HG02943 (cell line): ENCODE results near the gene CRIP1.

Experiments used
- ATAC-seq: cut with Tn5 transposase; IDR thresholded peaks from one replicate; pipeline ENCODE4 v1.9.1; 2021; ENCODE audit warnings: mild to moderate bottlenecking, low read depth, moderate library complexity; ENCODE audit not compliant: unreplicated experiment

CRIP1 gene

DNA sequence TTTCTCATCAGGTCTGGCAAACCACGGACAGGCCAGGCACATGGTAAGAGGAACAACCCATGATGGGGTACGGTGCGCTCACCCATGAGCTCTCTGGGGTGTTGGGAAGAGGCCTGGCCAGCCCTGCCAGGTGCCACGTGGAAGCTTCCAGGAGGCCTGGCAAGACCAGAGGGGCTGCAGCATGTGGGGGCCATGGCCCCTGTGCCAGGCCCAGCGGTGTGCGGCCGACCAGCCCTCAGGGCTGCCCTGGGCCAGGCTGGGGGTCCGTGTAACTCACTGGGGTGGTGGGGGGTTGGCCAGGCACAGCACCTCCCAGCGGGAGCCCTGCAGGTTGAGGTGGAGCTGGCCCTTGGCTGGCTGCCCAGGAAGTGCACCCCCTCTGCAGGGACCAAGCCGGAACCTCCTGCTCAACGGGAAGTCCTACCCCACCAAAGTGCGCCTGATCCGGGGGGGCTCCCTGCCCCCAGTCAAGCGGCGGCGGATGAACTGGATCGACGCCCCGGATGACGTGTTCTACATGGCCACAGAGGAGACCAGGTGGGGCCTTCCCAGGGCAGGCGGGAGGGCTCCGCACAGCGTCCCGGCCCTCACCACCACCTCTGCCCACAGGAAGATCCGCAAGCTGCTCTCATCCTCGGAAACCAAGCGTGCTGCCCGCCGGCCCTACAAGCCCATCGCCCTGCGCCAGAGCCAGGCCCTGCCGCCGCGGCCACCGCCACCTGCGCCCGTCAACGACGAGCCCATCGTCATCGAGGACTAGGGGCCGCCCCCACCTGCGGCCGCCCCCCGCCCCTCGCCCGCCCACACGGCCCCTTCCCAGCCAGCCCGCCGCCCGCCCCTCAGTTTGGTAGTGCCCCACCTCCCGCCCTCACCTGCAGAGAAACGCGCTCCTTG, 17.0 kb upstream of the CRIP1 start:
- ATAC-seq, result no peak

DNA sequence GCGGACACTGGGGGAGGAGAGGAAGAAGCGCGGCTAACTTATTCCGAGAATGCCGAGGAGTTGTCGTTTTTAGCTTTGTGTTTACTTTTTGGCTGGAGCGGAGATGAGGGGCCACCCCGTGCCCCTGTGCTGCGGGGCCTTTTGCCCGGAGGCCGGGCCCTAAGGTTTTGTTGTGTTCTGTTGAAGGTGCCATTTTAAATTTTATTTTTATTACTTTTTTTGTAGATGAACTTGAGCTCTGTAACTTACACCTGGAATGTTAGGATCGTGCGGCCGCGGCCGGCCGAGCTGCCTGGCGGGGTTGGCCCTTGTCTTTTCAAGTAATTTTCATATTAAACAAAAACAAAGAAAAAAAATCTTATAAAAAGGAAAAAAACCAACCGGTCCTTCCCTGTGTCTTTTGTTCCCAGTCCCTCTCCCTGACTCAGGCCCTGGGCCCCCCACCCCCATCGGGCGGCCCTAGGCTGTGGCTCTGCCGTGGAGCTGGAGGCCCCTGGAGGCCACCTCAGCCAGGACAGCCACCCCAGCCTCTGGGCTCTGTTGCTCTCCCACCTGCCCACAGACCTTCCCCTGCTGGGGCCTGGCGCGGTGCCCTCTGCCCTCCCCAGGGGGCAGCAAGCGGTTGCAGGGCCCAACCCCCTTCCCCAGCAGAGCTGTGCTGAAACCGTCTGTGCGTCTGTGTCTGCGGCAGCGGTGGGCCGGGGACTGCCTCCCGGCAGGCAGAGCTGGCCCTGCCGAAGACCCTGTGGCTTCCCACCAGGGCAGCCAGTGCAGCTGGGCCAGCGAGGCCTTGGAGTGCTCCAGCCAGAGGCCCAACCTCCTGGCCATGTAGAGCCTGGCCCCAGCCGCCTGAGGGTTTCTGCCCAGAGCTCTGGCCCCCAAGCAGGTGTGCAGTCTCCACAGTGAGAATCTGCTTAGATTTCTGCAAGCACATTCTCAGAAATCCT, 16.1 kb upstream of the CRIP1 start:
- no peak for ATAC-seq

DNA sequence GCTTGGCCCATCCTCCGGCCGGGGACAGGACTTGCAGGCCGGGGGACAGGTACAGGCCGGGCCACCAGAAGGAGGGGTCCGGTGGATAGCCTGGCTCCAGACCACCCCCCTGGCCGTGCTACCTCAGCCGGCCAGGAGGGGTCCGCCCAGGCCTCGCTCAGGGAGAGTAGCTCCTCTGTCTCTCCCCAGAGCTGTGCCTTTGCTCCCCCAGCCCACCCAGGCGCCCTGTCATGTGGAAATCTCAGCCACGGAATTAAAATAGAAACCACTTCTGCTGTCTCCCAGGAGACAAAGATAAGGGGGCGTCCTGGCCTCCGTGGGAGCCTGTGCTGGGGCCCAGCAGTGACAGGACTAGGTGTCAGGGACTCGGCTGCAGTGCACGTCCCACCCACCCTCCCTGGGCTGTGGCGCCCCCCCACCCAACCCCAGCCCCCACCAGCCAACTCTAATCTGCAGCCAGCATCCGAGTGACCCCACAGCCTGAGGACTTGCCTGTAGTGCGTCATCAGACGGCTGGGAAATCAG, 15.3 kb upstream of the CRIP1 start:
- ATAC-seq, result no peak

DNA sequence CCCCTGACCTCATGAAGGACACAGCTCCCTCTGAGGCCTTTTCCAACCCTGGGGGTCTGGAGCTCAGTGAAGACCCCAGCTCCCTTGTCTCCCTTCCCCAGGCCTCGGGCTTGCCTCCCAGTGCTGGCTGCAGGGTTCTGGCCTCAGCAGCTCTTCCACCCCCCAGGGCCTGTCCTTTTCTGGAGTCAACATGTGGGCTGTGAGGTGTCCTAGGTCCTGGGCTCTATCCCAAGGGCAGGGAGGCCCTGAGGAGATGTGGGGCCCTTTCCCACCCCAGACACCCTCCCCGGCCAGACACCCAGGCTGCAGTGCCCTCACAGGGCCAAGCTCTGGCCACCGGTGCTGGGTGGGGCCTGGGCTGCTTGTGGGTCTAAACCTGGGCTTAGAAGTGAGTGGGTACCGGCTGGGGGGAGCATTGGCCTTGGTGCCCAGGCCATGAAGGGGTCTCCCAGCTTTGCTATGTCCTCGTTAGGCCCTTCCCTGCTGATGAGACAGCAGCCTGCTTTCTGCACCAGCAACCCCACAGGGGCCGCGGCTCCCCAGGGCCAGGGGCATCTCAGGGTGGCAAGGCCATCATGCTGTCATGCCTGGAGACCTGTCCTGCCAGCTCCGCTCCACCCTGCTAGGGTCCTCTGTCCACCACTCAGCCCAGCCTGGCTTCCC, 14.7 kb upstream of the CRIP1 start:
- no peak for ATAC-seq

DNA sequence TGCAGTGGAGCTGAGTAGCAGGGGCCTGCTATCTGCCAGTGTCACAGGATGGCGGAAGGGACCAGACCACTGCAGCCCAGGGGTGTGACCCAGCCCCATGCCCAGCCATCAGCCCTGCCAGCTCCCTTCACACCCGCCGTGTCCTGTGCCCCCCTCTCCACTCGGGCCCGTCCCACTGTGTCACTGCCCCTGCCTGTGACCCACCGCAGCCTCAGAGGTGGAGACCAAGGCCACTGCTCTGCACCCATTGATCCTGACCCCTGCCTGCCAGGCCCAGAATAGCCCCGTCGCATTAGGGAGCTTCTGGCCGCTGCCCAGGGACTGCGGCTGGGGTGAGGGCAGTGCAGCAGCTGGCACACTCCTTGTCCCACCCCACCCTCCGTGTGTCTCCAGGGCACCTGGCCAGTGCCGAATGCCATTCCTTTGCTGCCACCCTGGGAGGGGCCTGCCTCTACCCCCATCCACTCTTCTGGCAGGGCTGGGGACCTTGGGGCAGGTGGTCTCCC, 14.1 kb upstream of the CRIP1 start:
- ATAC-seq, result no peak

DNA sequence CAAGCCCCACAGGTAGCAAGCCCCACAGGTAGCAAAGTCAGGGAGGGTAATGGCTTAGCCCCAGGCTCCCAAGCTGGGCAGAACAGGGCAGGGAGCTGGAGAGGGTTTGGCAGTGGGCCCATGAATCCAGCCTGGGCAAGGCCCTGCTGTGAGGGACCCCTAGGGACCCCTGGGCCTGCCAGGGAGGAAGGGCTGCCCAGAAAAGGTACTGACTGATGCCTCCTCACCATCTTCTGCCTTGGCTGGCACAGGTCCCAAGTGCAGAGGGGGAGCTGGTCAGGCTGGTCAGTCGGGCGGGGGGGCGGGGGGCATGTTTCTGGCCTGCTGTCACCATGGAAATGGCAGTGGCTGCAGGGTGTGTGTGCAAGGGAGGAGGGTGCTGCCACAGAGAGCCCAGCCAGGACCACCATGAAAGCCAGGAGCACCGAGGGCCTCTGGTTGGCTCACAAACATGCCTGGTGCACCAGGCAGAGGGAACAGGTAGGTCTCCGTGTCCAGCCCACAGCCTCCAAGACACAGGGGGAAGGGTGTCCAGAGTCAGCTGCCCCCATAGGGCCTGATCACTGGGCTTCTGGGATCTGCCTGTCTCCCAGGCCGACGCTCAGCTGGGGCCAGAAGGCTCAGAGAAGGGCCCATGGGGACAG, 13.5 kb upstream of the CRIP1 start:
- ATAC-seq, result no peak

DNA sequence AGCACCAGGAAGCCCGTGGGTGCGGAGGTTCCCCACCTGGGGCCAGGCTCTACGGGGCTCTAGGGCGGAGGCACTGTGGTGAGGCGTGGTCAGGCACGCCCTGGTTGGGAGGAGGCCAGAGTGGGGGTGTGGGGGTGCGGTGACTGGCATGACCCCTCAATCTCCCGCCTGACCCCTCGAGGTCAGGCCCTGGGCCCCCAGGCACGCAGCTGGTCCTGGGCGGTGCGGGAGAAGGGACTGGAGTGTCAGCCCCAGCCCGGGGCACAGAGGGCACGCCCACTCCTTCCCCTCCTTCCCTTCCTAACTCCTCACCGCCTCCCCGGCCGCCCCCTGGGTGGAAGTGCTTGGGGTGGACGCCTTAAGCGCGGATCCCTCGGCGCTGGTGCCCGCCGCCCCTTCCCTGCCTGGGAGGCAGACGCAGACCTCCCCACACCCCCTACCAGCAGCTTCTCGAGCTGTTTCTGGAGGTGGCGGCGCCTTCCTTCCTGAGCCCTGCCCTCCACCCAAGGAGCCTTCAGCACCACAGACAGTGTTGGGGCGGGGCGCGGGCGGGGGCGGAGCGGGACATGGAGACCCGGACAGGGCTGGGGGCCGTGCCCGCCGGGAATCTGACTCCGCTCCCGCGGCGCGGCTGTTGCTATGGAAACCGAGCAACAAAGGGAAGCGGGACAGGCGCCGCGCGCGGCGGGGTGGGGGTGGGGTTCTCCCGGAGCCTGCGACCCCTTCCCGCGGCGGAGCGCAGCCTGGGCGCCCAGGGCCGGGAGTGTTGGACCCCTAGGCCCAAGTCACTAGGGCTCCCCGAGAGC, 12.8 kb upstream of the CRIP1 start:
- ATAC-seq, result no peak

DNA sequence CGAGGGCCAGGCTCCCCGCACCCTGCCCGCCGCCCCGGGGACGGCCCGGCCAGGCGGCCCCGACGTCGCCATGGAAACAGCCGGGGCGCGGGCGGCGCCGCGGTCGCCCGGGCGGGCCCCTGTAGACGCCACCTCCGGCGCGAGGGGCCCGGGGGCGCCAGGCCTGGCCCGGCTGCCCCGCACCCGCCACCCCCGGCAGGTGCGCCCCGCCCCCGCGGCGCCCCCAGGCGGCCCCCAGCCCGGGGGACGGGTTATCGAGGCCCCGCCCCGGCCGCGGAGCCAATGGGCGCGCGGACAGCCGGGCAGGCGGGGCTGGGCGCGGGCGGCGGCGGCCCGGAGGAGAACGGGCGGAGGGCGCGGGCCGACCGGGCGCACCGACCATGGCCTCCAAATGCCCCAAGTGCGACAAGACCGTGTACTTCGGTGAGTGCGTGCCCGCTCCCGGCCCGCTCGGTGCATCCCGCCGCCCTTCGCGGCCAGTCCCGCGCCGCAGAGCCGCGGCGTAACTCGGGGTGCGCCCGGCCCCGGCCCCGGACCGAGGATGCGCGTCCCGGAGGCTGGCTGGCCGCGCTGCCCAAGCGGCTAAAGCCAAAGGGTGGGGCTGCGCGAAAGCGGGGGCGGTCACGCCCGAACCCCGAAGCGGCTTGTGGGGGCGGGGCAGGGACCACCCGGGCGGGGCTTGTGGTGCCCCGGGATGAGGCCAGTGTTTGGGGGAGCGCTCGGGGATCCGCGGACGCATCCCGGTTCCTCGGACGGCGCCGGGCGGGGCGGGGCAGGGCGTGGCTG, 12.0 kb upstream of the CRIP1 start, which contains the start of gene CRIP2:
Gene CRIP2, plus strand, starts transcription at position 339 of the 786 bp plus-strand sequence. Its CDS starts 42 bp downstream, at position 381.
- ATAC-seq, result no peak

DNA sequence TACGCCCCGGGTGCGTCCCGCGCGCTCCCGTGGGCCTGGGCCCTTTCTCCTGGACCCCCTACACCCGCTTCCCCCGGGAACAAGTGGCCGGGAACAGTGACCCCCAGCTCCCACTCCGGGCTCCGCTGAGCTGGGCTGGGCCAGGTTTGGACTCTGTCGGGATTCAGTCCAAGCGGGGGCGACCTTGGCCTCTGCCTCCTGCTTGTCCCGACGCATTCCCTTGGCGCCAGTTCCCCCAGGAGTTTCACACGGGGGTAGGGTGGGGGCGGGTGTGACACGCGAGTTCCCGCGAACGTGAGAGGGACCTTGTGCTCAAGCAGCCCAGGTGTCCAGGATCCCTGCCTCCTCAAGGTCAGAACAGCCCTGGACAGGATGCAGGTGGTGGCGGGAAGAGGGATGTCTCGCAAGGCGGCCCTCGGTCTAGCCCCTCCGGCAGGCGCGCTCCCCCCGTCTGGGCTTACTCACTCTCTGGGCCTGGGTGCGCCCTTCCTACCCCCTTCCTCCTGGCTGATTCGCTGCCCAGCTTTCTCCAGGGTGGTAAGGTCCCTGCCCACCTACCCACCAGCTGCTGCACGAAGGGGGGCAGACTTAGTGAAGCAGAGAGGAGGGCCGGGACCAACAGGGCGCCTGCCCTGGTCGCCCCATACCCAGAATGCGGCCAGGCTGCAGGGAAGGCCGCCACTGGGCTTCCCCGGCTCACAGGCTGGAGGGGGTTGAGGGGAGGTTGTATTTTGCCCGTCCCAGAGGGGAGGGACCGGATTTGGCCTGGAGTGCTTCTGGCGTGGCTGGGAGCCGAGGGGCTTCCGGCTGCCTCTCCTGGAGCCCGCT, 11.2 kb upstream of the CRIP1 start:
- ATAC-seq, result no peak

DNA sequence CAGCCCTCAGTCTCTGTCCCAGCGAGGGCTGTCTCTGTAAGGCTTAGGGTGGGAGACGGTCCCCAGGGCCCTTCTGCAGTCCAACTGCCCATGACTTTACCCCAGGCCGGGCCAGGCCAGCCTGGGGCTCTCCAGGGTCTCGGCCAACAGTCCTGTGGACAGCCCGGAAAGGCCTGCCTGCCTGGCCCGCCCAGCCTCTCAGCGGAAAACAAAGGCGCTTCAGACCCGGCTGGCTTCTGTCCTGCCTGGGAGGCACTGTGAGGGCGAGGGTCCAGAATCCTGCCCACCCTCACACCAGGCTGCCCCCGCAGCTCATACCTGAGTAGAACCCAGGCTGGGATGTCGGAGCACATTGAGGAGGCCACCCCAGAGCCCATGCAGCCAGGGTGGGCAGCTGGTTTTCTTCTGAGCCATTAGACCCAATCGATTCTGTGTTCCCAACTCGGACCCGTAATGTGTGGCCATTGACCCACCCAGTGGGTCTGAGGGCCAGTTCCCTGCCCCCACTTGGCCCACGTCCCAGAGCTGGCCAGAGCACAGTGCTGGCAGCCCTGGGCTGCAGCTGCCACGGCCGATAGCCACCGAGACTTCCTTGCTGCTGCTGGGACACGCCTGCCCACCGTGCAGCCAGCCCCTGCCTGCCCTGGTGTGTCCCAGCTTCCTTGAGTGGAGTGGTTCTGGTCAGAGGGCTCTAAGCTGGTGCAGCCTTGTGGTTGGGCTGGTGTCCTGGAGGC, 10.4 kb upstream of the CRIP1 start:
- ATAC-seq, result no peak

DNA sequence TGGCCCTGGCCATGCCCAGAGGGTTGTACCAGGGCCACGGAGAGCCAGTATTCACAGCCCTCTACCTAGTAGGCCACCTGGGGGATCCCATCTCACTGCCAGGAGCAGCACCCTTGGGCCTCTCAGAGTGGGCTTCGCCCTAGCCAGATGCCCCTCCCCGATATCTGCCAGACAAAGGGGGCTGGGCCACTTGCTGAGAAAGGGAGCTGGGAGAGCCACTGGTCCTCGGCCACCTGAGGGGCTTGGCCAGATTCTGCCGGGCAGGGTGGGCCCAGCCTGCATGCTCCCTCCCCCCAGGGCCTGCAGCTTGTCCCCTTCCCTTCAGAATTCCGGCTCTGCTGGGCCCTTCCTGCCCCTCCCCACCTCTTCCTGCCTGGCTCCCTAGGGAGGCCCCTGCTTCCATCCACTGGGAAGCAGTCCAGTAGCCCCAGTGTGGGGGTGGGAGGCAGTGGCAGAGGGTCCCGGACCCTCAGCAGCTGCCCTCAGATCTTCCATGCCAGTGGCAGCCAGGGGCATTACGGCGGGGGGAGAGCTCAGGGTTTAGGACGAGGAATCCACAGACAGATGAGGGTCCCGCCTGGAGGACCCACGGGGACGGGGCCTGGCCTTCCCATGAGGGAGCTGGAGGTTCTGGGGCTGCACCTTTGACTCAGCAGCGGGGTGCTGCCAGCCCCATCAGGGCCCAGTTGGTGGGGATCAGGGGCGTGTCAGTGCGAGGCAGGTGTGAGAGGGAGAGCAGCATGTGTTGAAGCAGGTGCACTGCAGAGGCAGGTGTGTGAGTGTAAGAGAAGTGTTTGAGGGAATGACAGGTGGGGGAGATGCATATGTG, 9.6 kb upstream of the CRIP1 start:
- no peak for ATAC-seq

DNA sequence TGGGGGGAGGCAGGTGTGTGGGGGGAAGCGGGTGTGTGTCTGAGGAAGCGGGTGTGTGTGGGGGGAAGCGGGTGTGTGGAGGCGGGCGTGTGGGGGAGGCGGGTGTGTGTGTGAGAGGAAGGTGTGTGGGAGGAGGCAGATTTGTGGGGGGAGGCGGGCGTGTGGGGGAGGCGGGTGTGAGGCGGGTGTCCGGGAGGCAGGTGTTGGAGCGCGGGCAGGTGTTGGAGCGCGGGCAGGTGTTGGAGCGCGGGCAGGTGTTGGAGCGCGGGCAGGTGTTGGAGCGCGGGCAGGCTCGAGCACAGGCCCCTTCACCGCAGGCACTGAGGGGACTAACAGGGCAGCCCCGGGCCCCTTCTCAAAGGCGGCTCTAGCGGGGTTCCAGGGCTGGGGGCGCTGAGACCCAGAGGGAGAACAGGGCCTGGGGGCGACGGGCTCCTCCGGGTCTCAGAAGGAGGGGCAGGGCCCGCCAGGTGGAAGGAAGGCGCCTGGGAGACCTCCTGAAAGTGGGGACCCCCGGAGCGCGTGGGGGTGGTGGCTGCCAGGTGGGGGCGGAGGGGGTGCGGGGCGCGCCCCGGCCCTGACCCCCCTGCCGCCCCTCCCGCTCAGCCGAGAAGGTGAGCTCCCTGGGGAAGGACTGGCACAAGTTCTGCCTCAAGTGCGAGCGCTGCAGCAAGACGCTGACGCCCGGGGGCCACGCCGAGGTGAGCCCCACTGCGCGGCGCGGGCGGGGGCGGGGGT, 8.9 kb upstream of the CRIP1 start:
- no peak for ATAC-seq

DNA sequence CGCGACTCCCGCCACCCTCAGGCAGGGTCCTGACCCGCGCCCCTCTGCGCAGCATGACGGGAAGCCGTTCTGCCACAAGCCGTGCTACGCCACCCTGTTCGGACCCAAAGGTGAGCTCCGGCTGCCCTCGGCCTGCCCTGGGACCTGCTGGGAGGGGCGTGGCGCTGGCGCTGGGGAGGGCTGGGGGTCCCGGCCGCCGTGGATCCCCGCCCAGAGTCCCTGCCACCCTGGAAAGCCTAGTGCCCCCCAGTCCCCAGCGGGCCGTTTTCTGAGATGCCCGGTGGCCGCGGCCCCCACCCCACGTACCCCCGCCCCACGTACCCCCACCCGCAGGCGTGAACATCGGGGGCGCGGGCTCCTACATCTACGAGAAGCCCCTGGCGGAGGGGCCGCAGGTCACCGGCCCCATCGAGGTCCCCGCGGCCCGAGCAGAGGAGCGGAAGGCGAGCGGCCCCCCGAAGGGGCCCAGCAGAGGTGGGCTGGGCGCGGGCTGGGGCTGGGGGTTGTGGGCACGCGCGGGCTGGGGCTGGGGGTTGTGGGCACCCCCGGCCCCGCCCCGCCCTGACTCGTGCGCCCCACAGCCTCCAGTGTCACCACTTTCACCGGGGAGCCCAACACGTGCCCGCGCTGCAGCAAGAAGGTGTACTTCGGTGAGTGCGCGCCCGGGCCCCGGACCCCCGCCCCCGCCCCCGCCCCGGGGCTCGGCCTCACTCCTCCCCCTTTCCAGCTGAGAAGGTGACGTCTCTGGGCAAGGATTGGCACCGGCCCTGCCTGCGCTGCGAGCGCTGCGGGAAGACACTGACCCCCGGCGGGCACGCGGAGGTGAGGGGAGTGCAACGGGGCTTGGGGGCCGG, 8.1 kb upstream of the CRIP1 start:
- no peak for ATAC-seq

DNA sequence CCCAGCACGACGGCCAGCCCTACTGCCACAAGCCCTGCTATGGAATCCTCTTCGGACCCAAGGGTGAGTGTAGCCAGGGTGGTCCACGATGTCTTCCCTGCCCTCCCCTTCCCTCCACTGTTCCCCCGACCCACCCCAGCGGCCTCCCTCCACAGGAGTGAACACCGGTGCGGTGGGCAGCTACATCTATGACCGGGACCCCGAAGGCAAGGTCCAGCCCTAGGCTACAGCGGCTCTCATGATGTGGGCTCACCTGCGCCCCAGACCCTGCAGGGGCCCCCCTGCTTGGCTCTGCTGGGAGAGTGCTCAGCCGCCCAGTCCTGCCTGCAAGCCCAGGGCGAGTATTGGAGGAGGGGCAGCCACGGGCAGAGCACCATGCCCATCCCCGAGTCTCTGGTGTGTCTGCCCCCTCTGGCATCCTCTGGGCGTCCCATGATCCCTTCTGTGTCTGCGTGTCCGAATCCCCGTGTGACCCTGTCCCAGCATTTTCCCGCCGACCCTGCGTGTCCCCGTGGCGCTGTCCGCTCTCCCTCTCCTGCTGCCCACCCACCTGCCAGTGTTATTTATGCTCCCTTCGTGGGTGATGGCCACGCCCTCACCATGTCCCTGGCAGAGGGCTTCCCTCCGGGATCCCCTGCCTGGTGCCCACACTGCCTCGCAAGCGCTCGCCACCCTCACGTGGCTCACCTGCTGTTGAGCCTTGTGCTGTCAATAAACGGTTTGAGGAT, 7.1 kb upstream of the CRIP1 start:
- ATAC-seq, result no peak
